HG03457 (cell line): Measurements from ENCODE around the gene WRAP53.

ENCODE experiments used
- ATAC-seq: cut with Tn5 transposase; IDR thresholded peaks from one replicate; pipeline ENCODE4 v1.9.1; 2021; ENCODE audit warnings: moderate number of reproducible peaks; ENCODE audit not compliant: unreplicated experiment

WRAP53 gene

GRCh38 chr17:7677388-7678067, 10.7 kb upstream of the WRAP53 start:
- ATAC-seq = no peak

GRCh38 chr17:7684851-7685532, 3.3 kb upstream of the WRAP53 start:
- no peak for ATAC-seq

GRCh38 chr17:7685533-7686221, 2.6 kb upstream of the WRAP53 start:
- ATAC-seq = peak; percentile 34

- peak; percentile 34 for ATAC-seq
Observed at GRCh38 chr17:7686222-7687071, 1.8 kb upstream of the WRAP53 start.

- ATAC-seq = no peak
Observed at GRCh38 chr17:7687072-7687907, 987 bp upstream of the WRAP53 start, which contains the start of gene TP53. TP53 (minus strand) TSS chr17:7687490; CDS start chr17:7676594, 10,896 bp downstream.

- ATAC-seq = no peak
Observed at GRCh38 chr17:7688808-7689316, 585 bp downstream of the WRAP53 start.

- ATAC-seq = no peak
Observed at GRCh38 chr17:7695586-7695985, 7.3 kb downstream of the WRAP53 start.

- no peak for ATAC-seq
Observed at GRCh38 chr17:7697828-7698588, 9.7 kb downstream of the WRAP53 start.

- no peak for ATAC-seq
Observed at GRCh38 chr17:7700510-7700909, 12.2 kb downstream of the WRAP53 start.

- ATAC-seq = no peak
Observed at GRCh38 chr17:7701681-7702080, 13.4 kb downstream of the WRAP53 start.

GRCh38 chr17:7702776-7703175, 14.5 kb downstream of the WRAP53 start:
- no peak for ATAC-seq

- ATAC-seq = no peak
Observed at GRCh38 chr17:7703584-7704479, 15.6 kb downstream of the WRAP53 start.

GRCh38 chr17:7704601-7705268, 16.5 kb downstream of the WRAP53 start, which contains the start of gene EFNB3:
EFNB3 (plus strand) TSS chr17:7705202; CDS start chr17:7705599, 397 bp downstream.
- ATAC-seq = no peak

- ATAC-seq = no peak
Observed at GRCh38 chr17:7705269-7706255, 17.3 kb downstream of the WRAP53 start.

- no peak for ATAC-seq
Observed at GRCh38 chr17:7706631-7707354, 18.5 kb downstream of the WRAP53 start.

- no peak for ATAC-seq
Observed at GRCh38 chr17:7707446-7707845, 19.2 kb downstream of the WRAP53 start.
